H1 (cell line): Measurements from ENCODE around the gene ZNF610. TPM values are rescaled to one million over a fixed set of nuclear protein-coding genes. Genes with fewer than 3 reads are reported as not detected.

Experiments
- CHD7 ChIP-seq: fragments of 300-600 bp; sonication (generic); IDR thresholded peaks from 2 replicates; pipeline ENCODE4 v1.7.1; 2012; ENCODE audit warnings: low read length, moderate library complexity, mild to moderate bottlenecking, inconsistent platforms; ENCODE audit not compliant: insufficient replicate concordance
- EP300 ChIP-seq, 2 experiments: IDR thresholded peaks; 1 replicate in 1 of 2; 2 replicates in 1 of 2; pipeline ENCODE4 v1.6.1; 2011 to 2012; ENCODE audit warnings: low read depth in 2 of 2, low read length in 2 of 2, mild to moderate bottlenecking in 2 of 2, borderline replicate concordance in 1 of 2, inconsistent platforms in 1 of 2, moderate library complexity in 1 of 2
- MAX ChIP-seq: IDR thresholded peaks from 2 replicates; pipeline ENCODE4 v1.6.1; 2012; ENCODE audit warnings: inconsistent platforms
- polyA plus RNA-seq, 7 experiments: library from polyadenylated mRNA; depleted of rRNA in 3 of 7; stranded (reverse) in 5 of 7; unstranded in 2 of 7; fragments of >200 nt in 5 of 7; fragments of 200-250 nt in 2 of 7; gene quantifications; 1 replicate in 5 of 7; 2 replicates in 1 of 7; 4 replicates in 1 of 7; pipeline versions ENCODE4 v1.2.1 to v1.2.3, GENCODE V29; 2011 to 2013; ENCODE audit warnings: missing spikeins in 2 of 7, mixed read lengths in 2 of 7
- total RNA-seq: library from RNA; stranded (reverse); fragmentation: NEBNext Ultra II Directional; extraction: Animal tissue kit (Norgen Biotek cat#: 25700); gene quantifications from 2 replicates; pipeline ENCODE4 v1.2.1, GENCODE V29; 2021
- TF ChIP-seq, protein P1 (sequence below): IDR thresholded peaks from 2 replicates; pipeline ENCODE4 v1.6.1; 2012; ENCODE audit warnings: low read length, inconsistent platforms

The ZNF610 gene
- total and polyA plus RNA-seq, 2 of the 8 experiments (the other 6 are each of a cell fraction or from before 2014, with no cell fraction given) = 2.4 to 5.4 TPM

- TF ChIP-seq CHD7 = no peak
- TF ChIP-seq, protein P1, sequence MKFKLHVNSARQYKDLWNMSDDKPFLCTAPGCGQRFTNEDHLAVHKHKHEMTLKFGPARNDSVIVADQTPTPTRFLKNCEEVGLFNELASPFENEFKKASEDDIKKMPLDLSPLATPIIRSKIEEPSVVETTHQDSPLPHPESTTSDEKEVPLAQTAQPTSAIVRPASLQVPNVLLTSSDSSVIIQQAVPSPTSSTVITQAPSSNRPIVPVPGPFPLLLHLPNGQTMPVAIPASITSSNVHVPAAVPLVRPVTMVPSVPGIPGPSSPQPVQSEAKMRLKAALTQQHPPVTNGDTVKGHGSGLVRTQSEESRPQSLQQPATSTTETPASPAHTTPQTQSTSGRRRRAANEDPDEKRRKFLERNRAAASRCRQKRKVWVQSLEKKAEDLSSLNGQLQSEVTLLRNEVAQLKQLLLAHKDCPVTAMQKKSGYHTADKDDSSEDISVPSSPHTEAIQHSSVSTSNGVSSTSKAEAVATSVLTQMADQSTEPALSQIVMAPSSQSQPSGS = no peak
- no peak for TF ChIP-seq EP300 (IDR thresholded peaks at IDR 0.05; ENCODE audit: borderline replicate concordance in 1 of 2, low read depth in 2 of 2, low read length in 2 of 2)
- no peak for TF ChIP-seq MAX
These were observed 301 bp upstream of the ZNF610 start (continued) for GRCh38 chr19:52335768-52336116.
